CD4-positive, alpha-beta T cell (primary cell): Measurements from ENCODE around the gene PCID2. TPM values are rescaled to one million over a fixed set of nuclear protein-coding genes. Genes with fewer than 3 reads are reported as not detected.

ENCODE experiments used
- ATAC-seq: fragments of 200-7000 bp; cut with Tn5 transposase; one replicate; pipeline ENCODE4 v1.10.0; 2022; ENCODE audit warnings: mild to moderate bottlenecking; ENCODE audit not compliant: poor library complexity
- CTCF ChIA-PET: fragments of 350-600 bp; sonication (Branson Sonifier 250); formaldehyde crosslinking; loops from one replicate; lab custom pipeline; 2021; ENCODE audit warnings: antibody characterized with exemption, inconsistent platforms; lab: Charles Lee
- POLR2A ChIA-PET: fragments of 350-600 bp; sonication (Branson Sonifier 250); formaldehyde crosslinking; loops from one replicate; lab custom pipeline; 2021; ENCODE audit warnings: antibody characterized with exemption, inconsistent platforms; lab: Charles Lee
- DNase-seq, 14 experiments: peaks; one replicate each; pipeline ENCODE4 v3.0.0-alpha.2; 2013 to 2020; ENCODE audit warnings: mixed read lengths in 2 of 14
- H3K27ac ChIP-seq, 2 donors: one replicate each; pipeline versions ENCODE4 v1.5.1 to v1.7.0; 2013; ENCODE audit warnings: low read length in 2 of 2, low read depth in 1 of 2, mild to moderate bottlenecking in 1 of 2
- H3K27me3 ChIP-seq, 2 experiments: 1 replicate in 1 of 2; 2 replicates in 1 of 2; pipeline versions ENCODE4 v1.6.1 to v1.7.0; 2013; ENCODE audit warnings: low read length in 2 of 2, control low read depth in 1 of 2, mild to moderate bottlenecking in 1 of 2, moderate library complexity in 1 of 2; ENCODE audit not compliant: insufficient read depth in 2 of 2, control insufficient read depth in 1 of 2
- H3K36me3 ChIP-seq: one replicate; pipeline ENCODE4 v1.6.1; 2013; ENCODE audit warnings: low read length, control low read depth; ENCODE audit not compliant: insufficient read depth
- H3K4me1 ChIP-seq: one replicate; pipeline ENCODE4 v1.6.1; 2013; ENCODE audit warnings: low read length, control low read depth; ENCODE audit not compliant: insufficient read depth
- H3K4me3 ChIP-seq: one replicate; pipeline ENCODE4 v1.5.1; 2013; ENCODE audit warnings: mild to moderate bottlenecking, low read length, moderate library complexity
- H3K9me3 ChIP-seq, 2 experiments: 1 replicate in 1 of 2; 2 replicates in 1 of 2; pipeline versions ENCODE4 v1.6.1 to v1.7.0; 2013; ENCODE audit warnings: low read length in 2 of 2, mild to moderate bottlenecking in 2 of 2, control low read depth in 1 of 2, moderate library complexity in 1 of 2; ENCODE audit not compliant: control insufficient read depth in 1 of 2, insufficient read depth in 1 of 2
- H3K27ac Mint-ChIP-seq: one replicate; pipeline ENCODE4 v1.8.0; 2020; ENCODE audit warnings: mixed read lengths
- H3K27me3 Mint-ChIP-seq: one replicate; pipeline ENCODE4 v1.8.0; 2021; ENCODE audit warnings: mixed read lengths
- H3K36me3 Mint-ChIP-seq: one replicate; pipeline ENCODE4 v1.8.0; 2021; ENCODE audit warnings: low read depth, mixed read lengths
- H3K4me1 Mint-ChIP-seq: one replicate; pipeline ENCODE4 v1.8.0; 2021; ENCODE audit warnings: low read depth, mixed read lengths
- H3K4me3 Mint-ChIP-seq: one replicate; pipeline ENCODE4 v1.8.0; 2020; ENCODE audit warnings: mild to moderate bottlenecking, mixed read lengths
- H3K9me3 Mint-ChIP-seq: one replicate; pipeline ENCODE4 v1.8.0; 2020; ENCODE audit warnings: mixed read lengths
- CTCF ChIP-seq: fragments of 200-600 bp; IDR thresholded peaks from one replicate; pipeline ENCODE4 v1.8.0; 2022; ENCODE audit warnings: antibody characterized with exemption, mild to moderate bottlenecking
- intact Hi-C, 2 experiments: fragments of 100-400 bp; cut with DNase I in 1 of 2; cut with micrococcal nuclease in 1 of 2; formaldehyde crosslinking; loops; one replicate each; pipeline versions ENCODE4 v1.15.1 to v1.9.0; 2023 to 2025; cut with DNase I, micrococcal nuclease
- total RNA-seq, 174 experiments: library from RNA in 2 of 174; stranded (reverse) in 2 of 174; gene quantifications; one replicate each; pipeline ENCODE4 v1.2.3 and lab custom pipeline; 2021 to 2026

PCID2 gene
- total RNA-seq, 2 experiments from 2014 or later: 33.6 to 33.7 TPM

GRCh38 chr13:113166681-113167080 is 41.8 kb downstream of the PCID2 start:
- Mint-ChIP-seq H3K9me3 (peaks cover 4% of the 10 kb centered on the region), H3K4me1 (peaks cover 28% of the 10 kb centered on the region), H3K4me3 (no peak overlapping the region), H3K36me3 (peaks cover 27% of the 10 kb centered on the region), H3K27me3 (no peaks in the 10 kb centered on the region), H3K27ac (no peak overlapping the region)
- Histone ChIP-seq H3K4me3 (no peak overlapping the region), H3K27me3 (no peaks in the 10 kb centered on the region), H3K4me1 (peaks cover 25% of the 10 kb centered on the region), H3K9me3 (peaks cover 0 to 10% of the 10 kb centered on the region in 2 experiments), H3K27ac (no peak overlapping the region), H3K36me3 (peaks cover 23% of the 10 kb centered on the region)
- no peak for TF ChIP-seq CTCF
- intact Hi-C loops: no loop called here
- ChIA-PET POLR2A (interaction anchor here (2.7 kb wide), 1 partner anchor 43 kb away, joined by 10 read pairs; the partner anchor contains the start of genes CUL4A and PCID2), CTCF (no interaction called here)
- DNase-seq (no peak), ATAC-seq (no peak)

DNA sequence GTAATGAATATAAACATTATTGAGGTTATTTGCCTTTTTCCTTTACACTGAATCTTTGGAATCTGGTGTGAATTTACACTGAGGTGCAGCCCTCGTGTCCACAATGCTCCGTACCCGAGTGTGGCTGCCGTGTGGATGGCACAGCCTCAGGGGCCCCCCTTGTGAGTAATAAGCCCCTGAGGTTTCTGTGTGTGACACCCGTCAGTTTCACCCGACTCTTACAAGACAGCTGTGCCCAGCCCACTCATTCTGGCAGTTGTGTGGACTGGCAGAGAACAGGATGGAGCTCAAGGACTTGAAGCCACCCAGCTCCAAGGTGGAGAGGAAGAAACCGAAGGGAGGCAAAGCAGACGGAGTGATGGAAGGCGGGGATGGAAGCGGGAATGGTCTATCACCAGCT is 42.2 kb downstream of the PCID2 start:
- H3K4me1 ChIP-seq: peaks cover 25% of the 10 kb centered on the region
- Mint-ChIP-seq H3K27me3 (no peaks in the 10 kb centered on the region), H3K9me3 (peaks cover 4% of the 10 kb centered on the region), H3K4me3 (no peak overlapping the region), H3K4me1 (peaks cover 30% of the 10 kb centered on the region), H3K27ac (no peak overlapping the region), H3K36me3 (peaks cover 27% of the 10 kb centered on the region)
- CTCF ChIA-PET: no interaction called here
- H3K9me3 ChIP-seq: peaks cover 0 to 10% of the 10 kb centered on the region in 2 experiments
- ATAC-seq: no peak
- intact Hi-C loops: no loop called here
- POLR2A ChIA-PET: interaction anchor here (2.7 kb wide), 1 partner anchor 43 kb away, joined by 10 read pairs; the partner anchor contains the start of genes CUL4A and PCID2
- H3K36me3 ChIP-seq: peaks cover 19% of the 10 kb centered on the region
- no peak overlapping the region for H3K27ac ChIP-seq
- no peaks in the 10 kb centered on the region for H3K27me3 ChIP-seq
- no peak for DNase-seq
- no peak overlapping the region for H3K4me3 ChIP-seq
- no peak for TF ChIP-seq CTCF

- DNase-seq: no peak
- H3K4me1 Mint-ChIP-seq: peaks cover 37% of the 10 kb centered on the region
Measured at GRCh38 chr13:113164492-113164891, 44.0 kb downstream of the PCID2 start.

More at GRCh38 chr13:113164492-113164891, 44.0 kb downstream of the PCID2 start:
- CTCF ChIA-PET: no interaction called here
- no peaks in the 10 kb centered on the region for H3K27me3 Mint-ChIP-seq
- peaks cover 19% of the 10 kb centered on the region for H3K4me1 ChIP-seq
- ATAC-seq: peak; percentile 12
- peaks cover 0 to 10% of the 10 kb centered on the region in 2 experiments for H3K9me3 ChIP-seq
- H3K36me3 Mint-ChIP-seq: peaks cover 18% of the 10 kb centered on the region
- TF ChIP-seq CTCF: no peak
- H3K27me3 ChIP-seq: no peaks in the 10 kb centered on the region
- H3K27ac ChIP-seq: no peak overlapping the region
- peaks cover 13% of the 10 kb centered on the region for H3K36me3 ChIP-seq
- POLR2A ChIA-PET: interaction anchor here (0.6 to 2.7 kb wide), 6 partner anchors 10 to 257 kb away, joined by 3 to 10 read pairs (median 4); partner anchors contain the start of genes CUL4A and PCID2
- intact Hi-C loops: no loop called here
- H3K27ac Mint-ChIP-seq: peak overlapping the region; percentile 60
- no peak overlapping the region for H3K4me3 ChIP-seq
- no peak overlapping the region for H3K4me3 Mint-ChIP-seq
- H3K9me3 Mint-ChIP-seq: peaks cover 4% of the 10 kb centered on the region
